Mucosa of gallbladder (tissue), 1 donor: ENCODE measurements around the gene SND1. TPM values are rescaled to one million over a fixed set of nuclear protein-coding genes. Genes with fewer than 3 reads are reported as not detected.

ENCODE experiments used
- DNase-seq: peaks from one replicate; pipeline ENCODE4 v3.0.0-alpha.2; 2020; ENCODE audit warnings: low spot score
- total RNA-seq: library from RNA; stranded (reverse); gene quantifications from one replicate; pipeline ENCODE4 v1.2.1, GENCODE V29; 2021
- donor health status: DM: no; HTN: no; CAD: no.

The SND1 gene
- total RNA-seq, 1 donor from 2014 or later = 136 TPM

- no peak for DNase-seq
Measured at GRCh38 chr7:127932076-127932475, 280.1 kb downstream of the SND1 start.

- DNase-seq = no peak
Measured at GRCh38 chr7:127932496-127932895, 280.5 kb downstream of the SND1 start.

- DNase-seq = no peak
Measured at GRCh38 chr7:127933146-127933545, 281.2 kb downstream of the SND1 start.

- DNase-seq = no peak
Measured at GRCh38 chr7:127934711-127935110, 282.7 kb downstream of the SND1 start.

GRCh38 chr7:127935847-127936376 is 283.9 kb downstream of the SND1 start:
- DNase-seq = no peak

- no peak for DNase-seq
Measured at GRCh38 chr7:127937066-127937680, 285.2 kb downstream of the SND1 start.

GRCh38 chr7:127938588-127938987 is 286.6 kb downstream of the SND1 start:
- DNase-seq = no peak

GRCh38 chr7:127940381-127941160 is 288.6 kb downstream of the SND1 start:
- peak; percentile 37 for DNase-seq

GRCh38 chr7:127941476-127942210 is 289.6 kb downstream of the SND1 start:
- no peak for DNase-seq

- no peak for DNase-seq
Measured at GRCh38 chr7:127943541-127944521, 291.8 kb downstream of the SND1 start.

- no peak for DNase-seq
Measured at GRCh38 chr7:127946111-127946510, 294.1 kb downstream of the SND1 start.

GRCh38 chr7:127946847-127947246 is 294.9 kb downstream of the SND1 start:
- DNase-seq = no peak

GRCh38 chr7:127948312-127948711 is 296.3 kb downstream of the SND1 start:
- DNase-seq = no peak

GRCh38 chr7:127948930-127949329 is 296.9 kb downstream of the SND1 start:
- no peak for DNase-seq

- DNase-seq = no peak
Measured at GRCh38 chr7:127949769-127950222, 297.8 kb downstream of the SND1 start.

- no peak for DNase-seq
Measured at GRCh38 chr7:127950233-127950935, 298.4 kb downstream of the SND1 start.

- DNase-seq = no peak
Measured at GRCh38 chr7:127953423-127954356, 301.7 kb downstream of the SND1 start.

GRCh38 chr7:127954357-127954748 is 302.4 kb downstream of the SND1 start:
- DNase-seq = no peak

GRCh38 chr7:127955051-127955531 is 303.1 kb downstream of the SND1 start:
- no peak for DNase-seq
